ENCODE results near the gene PHF23.

GRCh38 chr17:7254511-7254910 lies 15.3 kb upstream of the PHF23 start:
- no peak for TF ChIP-seq CTCF (conservative IDR thresholded peaks at IDR 0.05; ENCODE audit: low read depth, low read length)
- no peak for TF ChIP-seq EZH2 (IDR thresholded peaks at IDR 0.05; ENCODE audit: low read length, unreplicated experiment)
